HG02759 (cell line): Measurements from ENCODE around the gene GABRG3.
"Not testable (repeated sequence)": the region's sequence is repeated elsewhere in the genome, so short reads cannot be mapped to it uniquely, and the experiment has no call there.

Source experiments
- ATAC-seq: cut with Tn5 transposase; IDR thresholded peaks from one replicate; pipeline ENCODE4 v1.9.1; 2021; ENCODE audit warnings: mild to moderate bottlenecking, moderate library complexity; ENCODE audit not compliant: unreplicated experiment

GABRG3 gene

GRCh38 chr15:26985050-26985449 lies 14.1 kb downstream of the GABRG3 start:
- ATAC-seq: no peak

- ATAC-seq: no peak
Measured at GRCh38 chr15:26996250-26996649, 25.3 kb downstream of the GABRG3 start.

- not testable (repeated sequence) for ATAC-seq
Measured at GRCh38 chr15:27003003-27003402, 32.0 kb downstream of the GABRG3 start.

- not testable (repeated sequence) for ATAC-seq
Measured at GRCh38 chr15:27004226-27004625, 33.2 kb downstream of the GABRG3 start.

- no peak for ATAC-seq
Measured at GRCh38 chr15:27017168-27017809, 46.3 kb downstream of the GABRG3 start.

GRCh38 chr15:27019687-27020086 lies 48.7 kb downstream of the GABRG3 start:
- no peak for ATAC-seq

GRCh38 chr15:27025481-27025966 lies 54.5 kb downstream of the GABRG3 start:
- ATAC-seq: no peak

GRCh38 chr15:27027229-27027628 lies 56.2 kb downstream of the GABRG3 start:
- no peak for ATAC-seq

- no peak for ATAC-seq
Measured at GRCh38 chr15:27028858-27029477, 58.0 kb downstream of the GABRG3 start.

- no peak for ATAC-seq
Measured at GRCh38 chr15:27036210-27036609, 65.2 kb downstream of the GABRG3 start.

- ATAC-seq: no peak
Measured at GRCh38 chr15:27037501-27037900, 66.5 kb downstream of the GABRG3 start.

- ATAC-seq: no peak
Measured at GRCh38 chr15:27039152-27039551, 68.2 kb downstream of the GABRG3 start.

GRCh38 chr15:27042230-27042629 lies 71.2 kb downstream of the GABRG3 start:
- no peak for ATAC-seq

GRCh38 chr15:27042646-27043045 lies 71.7 kb downstream of the GABRG3 start:
- ATAC-seq: no peak

- no peak for ATAC-seq
Measured at GRCh38 chr15:27043770-27044169, 72.8 kb downstream of the GABRG3 start.

- no peak for ATAC-seq
Measured at GRCh38 chr15:27045796-27046195, 74.8 kb downstream of the GABRG3 start.

GRCh38 chr15:27046880-27047279 lies 75.9 kb downstream of the GABRG3 start:
- ATAC-seq: no peak

- no peak for ATAC-seq
Measured at GRCh38 chr15:27050163-27050562, 79.2 kb downstream of the GABRG3 start.

GRCh38 chr15:27054426-27054825 lies 83.4 kb downstream of the GABRG3 start:
- no peak for ATAC-seq

GRCh38 chr15:27057904-27058645 lies 87.1 kb downstream of the GABRG3 start:
- ATAC-seq: no peak

- ATAC-seq: no peak
Measured at GRCh38 chr15:27058939-27059338, 88.0 kb downstream of the GABRG3 start.
